HG03066 (cell line): ENCODE measurements around the gene SMC6.

Experiments
- ATAC-seq: cut with Tn5 transposase; IDR thresholded peaks from one replicate; pipeline ENCODE4 v1.9.1; 2021; ENCODE audit warnings: low read depth; ENCODE audit not compliant: unreplicated experiment

Gene SMC6

GRCh38 chr2:17768894-17769293 lies 15.3 kb upstream of the SMC6 start:
- no peak for ATAC-seq

- ATAC-seq, result no peak
Observed at GRCh38 chr2:17765398-17765797, 11.8 kb upstream of the SMC6 start.

- no peak for ATAC-seq
Observed at GRCh38 chr2:17763641-17764333, 10.2 kb upstream of the SMC6 start.

DNA sequence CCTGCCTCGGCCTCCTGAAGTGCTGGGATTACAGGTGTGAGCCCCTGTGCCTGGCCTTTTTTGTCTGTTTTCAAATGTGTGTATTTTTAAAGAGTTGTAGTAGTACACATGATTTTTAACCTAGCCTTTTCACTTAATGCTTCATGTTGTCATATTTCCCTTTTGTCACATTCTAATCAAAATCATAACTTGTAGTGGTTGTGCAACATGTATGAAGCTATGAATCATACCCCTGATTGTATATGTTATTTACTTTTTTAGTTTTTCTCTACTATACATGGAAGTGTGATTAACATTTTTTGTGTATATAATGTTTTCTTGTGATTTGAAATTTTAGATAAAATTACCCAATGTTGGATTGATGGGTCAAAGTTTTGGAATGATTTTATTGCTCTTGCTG lies 8.8 kb upstream of the SMC6 start:
- no peak for ATAC-seq

GRCh38 chr2:17759805-17760204 lies 6.2 kb upstream of the SMC6 start:
- no peak for ATAC-seq

DNA sequence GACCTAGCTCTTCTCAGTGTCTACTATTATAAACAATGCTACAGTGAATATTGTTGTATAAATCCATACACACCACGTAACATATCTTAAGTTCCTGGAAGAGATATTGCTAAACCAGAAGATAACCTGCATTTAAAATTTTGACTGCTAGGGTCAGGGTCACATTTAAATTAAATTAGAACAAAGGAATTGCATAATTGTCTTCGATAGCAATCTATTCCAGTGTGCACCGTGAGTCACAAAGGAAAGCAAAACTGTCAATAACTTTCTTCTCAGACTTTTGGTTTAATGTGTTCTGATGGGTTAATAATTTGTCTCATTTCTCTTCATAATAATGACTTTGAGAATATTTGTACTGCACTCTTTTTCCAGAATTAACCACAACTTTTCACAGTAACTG lies 4.5 kb upstream of the SMC6 start:
- ATAC-seq, result no peak

DNA sequence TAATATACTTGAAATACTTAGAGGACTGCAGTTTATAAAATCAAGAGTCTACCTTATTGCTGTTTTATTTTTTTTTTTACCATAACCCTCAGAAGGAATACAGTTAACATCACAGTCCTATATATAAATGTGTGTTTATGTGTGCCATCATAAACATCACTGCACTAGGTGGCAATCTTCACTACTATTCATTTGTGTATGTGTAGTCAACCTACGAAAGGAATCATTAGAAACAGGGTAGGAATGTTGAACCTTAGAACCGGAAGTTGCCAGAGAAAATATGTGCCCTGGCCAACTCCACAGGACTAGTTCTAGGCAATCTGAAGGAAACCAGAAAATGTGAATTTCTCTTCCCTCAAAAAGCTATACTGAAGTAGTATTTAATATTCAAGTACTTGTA lies 3.7 kb upstream of the SMC6 start:
- ATAC-seq, result no peak

GRCh38 chr2:17756668-17757067 lies 3.1 kb upstream of the SMC6 start:
- ATAC-seq, result no peak

DNA sequence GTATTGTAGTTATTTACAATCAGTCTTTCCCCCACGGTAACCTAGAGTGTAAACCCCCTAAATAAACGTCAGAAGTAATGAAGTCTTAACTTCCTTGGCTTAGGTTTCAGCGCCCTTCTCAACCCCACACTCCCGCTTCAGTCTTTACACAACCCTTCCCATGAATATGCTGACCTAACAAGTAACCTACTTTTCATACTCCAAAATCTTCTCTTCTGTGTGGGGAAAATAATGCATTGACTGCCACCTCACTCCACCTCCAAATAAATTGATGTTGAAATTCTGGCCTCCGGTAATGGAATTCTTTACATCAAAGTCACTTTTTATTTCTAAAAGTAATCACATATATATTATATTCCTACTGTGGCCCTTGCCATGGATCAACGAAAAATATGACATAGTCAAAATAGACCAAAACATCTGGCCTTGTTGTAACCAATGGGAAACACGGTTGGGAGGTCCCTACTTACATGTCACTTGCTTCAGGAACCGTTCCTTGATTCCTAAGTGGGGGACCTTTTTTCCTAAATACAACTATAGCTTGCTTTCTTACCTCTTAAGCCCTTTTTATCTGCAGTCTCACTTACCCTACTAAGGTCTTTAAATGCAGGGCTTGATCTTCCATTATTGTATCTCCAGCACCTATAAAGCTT lies 1.3 kb upstream of the SMC6 start:
- no peak for ATAC-seq

GRCh38 chr2:17752892-17753802 lies 463 bp downstream of the SMC6 start:
- ATAC-seq, result peak; percentile 28

DNA sequence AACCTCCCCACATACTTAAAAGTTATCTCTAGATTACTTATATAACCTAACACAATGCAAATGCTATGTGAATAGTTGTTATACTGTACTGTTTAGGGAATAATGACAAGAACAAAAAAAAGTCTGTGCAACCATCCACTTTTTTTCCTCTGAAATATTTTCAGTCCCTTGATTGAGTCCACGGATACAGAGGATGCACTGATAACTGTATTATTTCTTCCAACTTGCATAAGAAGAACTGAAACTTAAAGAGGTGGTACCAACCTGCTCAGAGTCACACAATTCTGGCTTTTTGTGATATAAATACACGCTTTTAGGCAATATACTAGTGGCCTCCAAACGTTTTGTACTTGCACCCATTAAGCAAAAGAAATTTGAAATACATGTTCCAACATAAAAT lies 1.4 kb downstream of the SMC6 start:
- no peak for ATAC-seq

GRCh38 chr2:17749753-17750438 lies 3.7 kb downstream of the SMC6 start:
- ATAC-seq, result peak; percentile 24

- no peak for ATAC-seq
Observed at GRCh38 chr2:17748745-17749144, 4.9 kb downstream of the SMC6 start.

- ATAC-seq, result no peak
Observed at GRCh38 chr2:17747684-17748452, 5.7 kb downstream of the SMC6 start.

GRCh38 chr2:17740203-17740602 lies 13.4 kb downstream of the SMC6 start:
- no peak for ATAC-seq

DNA sequence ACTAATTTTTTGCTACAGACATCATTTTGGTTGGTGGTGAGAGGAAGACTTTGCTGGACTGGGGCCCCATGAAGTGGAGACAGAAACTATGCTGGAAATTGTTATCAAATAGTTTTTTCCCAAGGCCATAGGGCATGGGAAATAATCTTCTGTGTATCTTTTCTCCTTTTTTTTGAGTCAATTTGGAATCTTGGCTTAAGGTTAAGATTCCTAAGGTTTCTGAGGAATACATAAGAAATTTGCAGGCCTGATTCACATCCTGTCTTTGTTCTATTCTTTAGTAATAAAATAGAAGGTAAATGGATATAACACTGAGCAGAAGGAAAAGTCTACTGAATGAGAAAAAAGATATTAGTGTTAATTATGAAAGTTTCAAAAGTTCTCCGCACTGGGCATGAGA lies 16.6 kb downstream of the SMC6 start:
- no peak for ATAC-seq

DNA sequence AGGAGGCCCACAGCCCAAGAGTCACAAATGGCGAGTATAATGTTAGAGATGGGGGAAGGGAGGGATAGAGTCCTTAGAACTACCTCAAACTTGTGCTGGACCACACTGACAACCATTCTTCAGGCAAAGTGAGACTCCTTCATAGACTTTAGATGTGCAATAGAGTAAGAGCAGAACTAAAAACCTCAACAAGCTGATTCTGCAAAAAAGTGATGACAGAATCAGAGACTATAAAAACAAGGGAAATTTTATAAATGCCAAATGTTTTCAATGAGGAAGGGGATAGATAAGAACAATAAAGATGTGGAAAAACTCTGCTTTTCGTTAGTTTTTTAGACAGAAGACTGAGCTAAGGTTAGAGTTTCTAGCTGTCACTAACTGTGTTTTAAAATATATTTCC lies 17.7 kb downstream of the SMC6 start:
- no peak for ATAC-seq

GRCh38 chr2:17733599-17733998 lies 20.0 kb downstream of the SMC6 start:
- no peak for ATAC-seq

DNA sequence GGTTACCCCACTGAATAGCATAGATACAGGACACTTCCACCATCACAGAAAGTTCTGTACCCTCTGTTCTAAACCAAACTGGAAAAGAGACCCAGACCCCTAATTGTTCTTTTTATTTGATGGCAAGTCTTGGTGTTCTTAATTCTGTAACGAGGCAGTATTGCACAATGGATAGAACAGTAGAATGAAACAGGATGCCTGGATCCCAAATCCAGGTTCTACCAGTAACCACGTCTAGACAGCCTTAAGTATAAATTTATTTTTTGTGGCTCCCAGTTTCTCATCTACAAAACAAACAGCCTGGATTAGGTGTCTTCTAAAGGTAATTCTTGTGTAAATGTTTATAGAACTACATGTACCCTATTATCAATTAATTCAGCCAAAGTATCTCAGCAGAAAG lies 23.7 kb downstream of the SMC6 start:
- no peak for ATAC-seq

GRCh38 chr2:17728210-17728609 lies 25.4 kb downstream of the SMC6 start:
- no peak for ATAC-seq
